Measurements from ENCODE around the gene ZNF615.
"Not testable (repeated sequence)": the region's sequence is repeated elsewhere in the genome, so short reads cannot be mapped to it uniquely, and the experiment has no call there.

- not testable (repeated sequence) for TF ChIP-seq POLR2A, CTCF (IDR thresholded peaks at IDR 0.05)
These were observed 32.2 kb downstream of the ZNF615 start for GRCh38 chr19:51975787-51976186.

All from heart left ventricle (tissue), 13 donors.